Esophagus muscularis mucosa (tissue), 4 donors: ENCODE measurements around the gene HIF1AN.

Experiments used
- CTCF ChIP-seq, 3 experiments: fragments of 200-600 bp in 2 of 3; fragments of 450-650 bp in 1 of 3; sonication (generic) in 2 of 3; IDR thresholded peaks; one replicate each; pipeline ENCODE4 v1.5.1; 2017 to 2019; ENCODE audit warnings: antibody characterized with exemption in 3 of 3, mild to moderate bottlenecking in 2 of 3, moderate library complexity in 1 of 3
- EP300 ChIP-seq: sonication (generic); formaldehyde crosslinking; IDR thresholded peaks from one replicate; pipeline ENCODE4 v1.6.1; 2017; ENCODE audit warnings: antibody characterized with exemption
- POLR2A ChIP-seq: fragments of 450-650 bp; IDR thresholded peaks from one replicate; pipeline ENCODE4 v1.6.1; 2017; ENCODE audit warnings: antibody characterized with exemption, moderate library complexity, mild to moderate bottlenecking, low read depth
- POLR2AphosphoS5 ChIP-seq, 2 donors: sonication (generic); formaldehyde crosslinking; IDR thresholded peaks; one replicate each; pipeline ENCODE4 v1.6.1; 2017; ENCODE audit warnings: antibody characterized with exemption in 2 of 2

GRCh38 chr10:100515612-100516011 lies 20.1 kb upstream of the HIF1AN start:
- TF ChIP-seq EP300 (no peak), CTCF (IDR thresholded peaks at IDR 0.05) (no peak), POLR2A (no peak), POLR2AphosphoS5 (IDR thresholded peaks at IDR 0.05) (no peak)
